NT2/D1 (cell line): Measurements from ENCODE around the gene DBI.

ENCODE experiments used
- YY1 ChIP-seq: IDR thresholded peaks from 2 replicates; pipeline ENCODE4 v1.6.1; 2011; ENCODE audit not compliant: insufficient read length, insufficient read depth
- ZNF274 ChIP-seq: IDR thresholded peaks from 2 replicates; pipeline ENCODE4 v1.6.1; 2011; ENCODE audit warnings: mild to moderate bottlenecking, low read depth, low read length

- TF ChIP-seq YY1: no peak
- no peak for TF ChIP-seq ZNF274
Measured at GRCh38 chr2:119332953-119333352, 33.8 kb upstream of the DBI start.
